Measurements from ENCODE around the gene TANGO6.

GRCh38 chr16:68859828-68860227, 16.5 kb downstream of the TANGO6 start:
- no peak for TF ChIP-seq RAD21 (conservative IDR thresholded peaks at IDR 0.05 in 1 of 2, IDR thresholded peaks at IDR 0.05 in 1 of 2)
- TF ChIP-seq, protein P1, sequence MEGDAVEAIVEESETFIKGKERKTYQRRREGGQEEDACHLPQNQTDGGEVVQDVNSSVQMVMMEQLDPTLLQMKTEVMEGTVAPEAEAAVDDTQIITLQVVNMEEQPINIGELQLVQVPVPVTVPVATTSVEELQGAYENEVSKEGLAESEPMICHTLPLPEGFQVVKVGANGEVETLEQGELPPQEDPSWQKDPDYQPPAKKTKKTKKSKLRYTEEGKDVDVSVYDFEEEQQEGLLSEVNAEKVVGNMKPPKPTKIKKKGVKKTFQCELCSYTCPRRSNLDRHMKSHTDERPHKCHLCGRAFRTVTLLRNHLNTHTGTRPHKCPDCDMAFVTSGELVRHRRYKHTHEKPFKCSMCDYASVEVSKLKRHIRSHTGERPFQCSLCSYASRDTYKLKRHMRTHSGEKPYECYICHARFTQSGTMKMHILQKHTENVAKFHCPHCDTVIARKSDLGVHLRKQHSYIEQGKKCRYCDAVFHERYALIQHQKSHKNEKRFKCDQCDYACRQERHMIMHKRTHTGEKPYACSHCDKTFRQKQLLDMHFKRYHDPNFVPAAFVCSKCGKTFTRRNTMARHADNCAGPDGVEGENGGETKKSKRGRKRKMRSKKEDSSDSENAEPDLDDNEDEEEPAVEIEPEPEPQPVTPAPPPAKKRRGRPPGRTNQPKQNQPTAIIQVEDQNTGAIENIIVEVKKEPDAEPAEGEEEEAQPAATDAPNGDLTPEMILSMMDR (IDR thresholded peaks at IDR 0.05): no peak
